Measurements from ENCODE around the gene CHST11. TPM values are rescaled to one million over a fixed set of nuclear protein-coding genes. Genes with fewer than 3 reads are reported as not detected.
A peak's percentile ranks its signal among the peaks of the same experiment; 100 is the strongest.
"Not testable (repeated sequence)": the region's sequence is repeated elsewhere in the genome, so short reads cannot be mapped to it uniquely, and the experiment has no call there.

CHST11 gene
- total RNA-seq, 1 experiment from 2014 or later = 12.7 TPM

- in situ Hi-C loops (cut with HindIII; ENCODE audit: low sequenced_read_pairs) = no loop called here
These were observed 59.2 kb downstream of the CHST11 start for GRCh38 chr12:104515899-104516298.

GRCh38 chr12:104516821-104517220 is 60.1 kb downstream of the CHST11 start:
- in situ Hi-C loops (cut with HindIII; ENCODE audit: low sequenced_read_pairs) = no loop called here
- DNase-seq (ENCODE audit: low spot score) = no peak

More at GRCh38 chr12:104515899-104516298, 59.2 kb downstream of the CHST11 start:
- DNase-seq (ENCODE audit: low spot score) = no peak

- in situ Hi-C loops (cut with HindIII; ENCODE audit: low sequenced_read_pairs) = no loop called here
- no peak for DNase-seq (ENCODE audit: low spot score)
These were observed 61.1 kb downstream of the CHST11 start for GRCh38 chr12:104517880-104518279.

- DNase-seq (ENCODE audit: low spot score) = no peak
- in situ Hi-C loops (cut with HindIII; ENCODE audit: low sequenced_read_pairs) = no loop called here
These were observed 62.7 kb downstream of the CHST11 start for GRCh38 chr12:104519190-104520019.

- no peak for DNase-seq (ENCODE audit: low spot score)
- in situ Hi-C loops (cut with HindIII; ENCODE audit: low sequenced_read_pairs) = no loop called here
These were observed 63.6 kb downstream of the CHST11 start for GRCh38 chr12:104520242-104520900.

GRCh38 chr12:104521731-104522130 is 65.0 kb downstream of the CHST11 start:
- in situ Hi-C loops (cut with HindIII; ENCODE audit: low sequenced_read_pairs) = no loop called here
- no peak for DNase-seq (ENCODE audit: low spot score)

- peak; percentile 53 for DNase-seq (ENCODE audit: low spot score)
- in situ Hi-C loops (cut with HindIII; ENCODE audit: low sequenced_read_pairs) = no loop called here
These were observed 66.4 kb downstream of the CHST11 start for GRCh38 chr12:104522985-104523722.

GRCh38 chr12:104524034-104524832 is 67.5 kb downstream of the CHST11 start:
- in situ Hi-C loops (cut with HindIII; ENCODE audit: low sequenced_read_pairs) = no loop called here
- peak; percentile 77 for DNase-seq (ENCODE audit: low spot score)

- no peak for DNase-seq (ENCODE audit: low spot score)
- in situ Hi-C loops (cut with HindIII; ENCODE audit: low sequenced_read_pairs) = no loop called here
These were observed 69.6 kb downstream of the CHST11 start for GRCh38 chr12:104526320-104526719.

GRCh38 chr12:104526751-104527150 is 70.0 kb downstream of the CHST11 start:
- DNase-seq (ENCODE audit: low spot score) = no peak
- in situ Hi-C loops (cut with HindIII; ENCODE audit: low sequenced_read_pairs) = no loop called here

GRCh38 chr12:104527653-104528052 is 70.9 kb downstream of the CHST11 start:
- DNase-seq (ENCODE audit: low spot score); in situ Hi-C loops (cut with HindIII; ENCODE audit: low sequenced_read_pairs): not testable (repeated sequence)

- no peak for DNase-seq (ENCODE audit: low spot score)
- in situ Hi-C loops (cut with HindIII; ENCODE audit: low sequenced_read_pairs) = no loop called here
These were observed 72.6 kb downstream of the CHST11 start for GRCh38 chr12:104529130-104529874.

GRCh38 chr12:104532636-104533035 is 75.9 kb downstream of the CHST11 start:
- in situ Hi-C loops (cut with HindIII; ENCODE audit: low sequenced_read_pairs) = no loop called here
- no peak for DNase-seq (ENCODE audit: low spot score)

GRCh38 chr12:104533134-104533533 is 76.4 kb downstream of the CHST11 start:
- DNase-seq (ENCODE audit: low spot score) = no peak
- in situ Hi-C loops (cut with HindIII; ENCODE audit: low sequenced_read_pairs) = no loop called here

GRCh38 chr12:104534162-104534856 is 77.6 kb downstream of the CHST11 start:
- DNase-seq (ENCODE audit: low spot score) = no peak
- in situ Hi-C loops (cut with HindIII; ENCODE audit: low sequenced_read_pairs) = no loop called here

GRCh38 chr12:104534857-104535248 is 78.1 kb downstream of the CHST11 start:
- no peak for DNase-seq (ENCODE audit: low spot score)
- in situ Hi-C loops (cut with HindIII; ENCODE audit: low sequenced_read_pairs) = no loop called here

GRCh38 chr12:104535369-104535768 is 78.6 kb downstream of the CHST11 start:
- no peak for DNase-seq (ENCODE audit: low spot score)
- in situ Hi-C loops (cut with HindIII; ENCODE audit: low sequenced_read_pairs) = no loop called here

GRCh38 chr12:104536841-104537240 is 80.1 kb downstream of the CHST11 start:
- no peak for DNase-seq (ENCODE audit: low spot score)
- in situ Hi-C loops (cut with HindIII; ENCODE audit: low sequenced_read_pairs) = no loop called here
